Muscle layer of colon (tissue), 2 donors: ENCODE results near the gene PRRG4.
"Not testable (repeated sequence)": the region's sequence is repeated elsewhere in the genome, so short reads cannot be mapped to it uniquely, and the experiment has no call there.

Experiments
- H3K27ac ChIP-seq: one replicate; pipeline ENCODE4 v1.7.0; 2013; ENCODE audit warnings: low read depth, mild to moderate bottlenecking, low read length, moderate library complexity
- H3K27me3 ChIP-seq, 2 donors: one replicate each; pipeline ENCODE4 v1.7.0; 2013; ENCODE audit warnings: low read length in 2 of 2, mild to moderate bottlenecking in 2 of 2; ENCODE audit not compliant: insufficient read depth in 2 of 2, control insufficient read depth in 1 of 2
- H3K36me3 ChIP-seq: one replicate; pipeline ENCODE4 v1.7.0; 2013; ENCODE audit warnings: mild to moderate bottlenecking, low read length; ENCODE audit not compliant: insufficient read depth
- H3K4me1 ChIP-seq: one replicate; pipeline ENCODE4 v1.7.0; 2013; ENCODE audit warnings: mild to moderate bottlenecking, low read length; ENCODE audit not compliant: insufficient read depth
- H3K4me3 ChIP-seq, 2 donors: one replicate each; pipeline ENCODE4 v1.7.0; 2013; ENCODE audit warnings: low read length in 2 of 2, low read depth in 1 of 2, mild to moderate bottlenecking in 1 of 2, moderate library complexity in 1 of 2
- H3K9ac ChIP-seq: one replicate; pipeline ENCODE4 v1.7.0; 2013; ENCODE audit warnings: low read length
- H3K9me3 ChIP-seq: one replicate; pipeline ENCODE4 v1.7.0; 2013; ENCODE audit warnings: mild to moderate bottlenecking, low read length
- donor health status: abdominal sarcoma.
- donor health status: Adenocarcinoma of cecum.

PRRG4 gene

GRCh38 chr11:32817181-32817851 lies 12.4 kb upstream of the PRRG4 start:
- Histone ChIP-seq H3K9ac (no peak overlapping the region), H3K27ac (no peak overlapping the region), H3K36me3 (no peaks in the 10 kb centered on the region), H3K4me1 (no peaks in the 10 kb centered on the region), H3K4me3 (no peak overlapping the region), H3K9me3 (no peaks in the 10 kb centered on the region), H3K27me3 (no peaks in the 10 kb centered on the region)

GRCh38 chr11:32817852-32818183 lies 11.9 kb upstream of the PRRG4 start:
- Histone ChIP-seq H3K9ac (no peak overlapping the region), H3K36me3 (no peaks in the 10 kb centered on the region), H3K27me3 (no peaks in the 10 kb centered on the region), H3K4me3 (no peak overlapping the region), H3K4me1 (no peaks in the 10 kb centered on the region), H3K27ac (no peak overlapping the region), H3K9me3 (no peaks in the 10 kb centered on the region)

- Histone ChIP-seq H3K27ac (no peak overlapping the region), H3K9ac (no peak overlapping the region), H3K4me1 (no peaks in the 10 kb centered on the region), H3K9me3 (no peaks in the 10 kb centered on the region), H3K4me3 (no peak overlapping the region), H3K27me3 (no peaks in the 10 kb centered on the region), H3K36me3 (no peaks in the 10 kb centered on the region)
Observed at GRCh38 chr11:32819187-32819586, 10.5 kb upstream of the PRRG4 start.

- H3K4me1 ChIP-seq: no peaks in the 10 kb centered on the region
- H3K4me3 ChIP-seq: no peak overlapping the region
- no peak overlapping the region for H3K27ac ChIP-seq
- H3K27me3 ChIP-seq: no peaks in the 10 kb centered on the region
- no peaks in the 10 kb centered on the region for H3K9me3 ChIP-seq
- H3K36me3 ChIP-seq: no peaks in the 10 kb centered on the region
- H3K9ac ChIP-seq: no peak overlapping the region
Observed at GRCh38 chr11:32820497-32820896, 9.2 kb upstream of the PRRG4 start.

- H3K4me3 ChIP-seq: no peak overlapping the region
- no peak overlapping the region for H3K27ac ChIP-seq
- no peak overlapping the region for H3K9ac ChIP-seq
Observed at GRCh38 chr11:32821517-32821916, 8.2 kb upstream of the PRRG4 start.

GRCh38 chr11:32821917-32822560 lies 7.7 kb upstream of the PRRG4 start:
- Histone ChIP-seq H3K4me3 (no peak overlapping the region), H3K27me3 (no peaks in the 10 kb centered on the region), H3K27ac (no peak overlapping the region), H3K9me3 (no peaks in the 10 kb centered on the region), H3K4me1 (no peaks in the 10 kb centered on the region), H3K9ac (no peak overlapping the region), H3K36me3 (no peaks in the 10 kb centered on the region)

More at GRCh38 chr11:32821517-32821916, 8.2 kb upstream of the PRRG4 start:
- H3K9me3 ChIP-seq: no peaks in the 10 kb centered on the region
- H3K4me1 ChIP-seq: no peaks in the 10 kb centered on the region
- H3K27me3 ChIP-seq: no peaks in the 10 kb centered on the region
- H3K36me3 ChIP-seq: no peaks in the 10 kb centered on the region

- not testable (repeated sequence) for H3K4me3 ChIP-seq, H3K9ac ChIP-seq, H3K9me3 ChIP-seq, H3K36me3 ChIP-seq, H3K27me3 ChIP-seq, H3K27ac ChIP-seq, H3K4me1 ChIP-seq
Observed at GRCh38 chr11:32823617-32824016, 6.1 kb upstream of the PRRG4 start.

GRCh38 chr11:32826113-32826512 lies 3.6 kb upstream of the PRRG4 start:
- Histone ChIP-seq H3K27ac (no peak overlapping the region), H3K27me3 (peaks cover 0 to 15% of the 10 kb centered on the region in 2 donors), H3K4me1 (peaks cover 4% of the 10 kb centered on the region), H3K9ac (no peak overlapping the region), H3K4me3 (no peak overlapping the region), H3K9me3 (no peaks in the 10 kb centered on the region), H3K36me3 (no peaks in the 10 kb centered on the region)

GRCh38 chr11:32827276-32827675 lies 2.5 kb upstream of the PRRG4 start:
- H3K27me3 ChIP-seq: peaks cover 0 to 17% of the 10 kb centered on the region in 2 donors
- H3K36me3 ChIP-seq: no peaks in the 10 kb centered on the region
- H3K9ac ChIP-seq: no peak overlapping the region
- H3K27ac ChIP-seq: no peak overlapping the region
- H3K4me3 ChIP-seq: no peak overlapping the region
- no peaks in the 10 kb centered on the region for H3K9me3 ChIP-seq
- peaks cover 4% of the 10 kb centered on the region for H3K4me1 ChIP-seq

- H3K9me3 ChIP-seq: no peaks in the 10 kb centered on the region
- no peak overlapping the region for H3K9ac ChIP-seq
- H3K27ac ChIP-seq: peak overlapping the region; percentile 39
- H3K4me3 ChIP-seq: peak overlapping the region; percentile 52 to 82
- H3K36me3 ChIP-seq: no peaks in the 10 kb centered on the region
- peaks cover 0 to 17% of the 10 kb centered on the region in 2 donors for H3K27me3 ChIP-seq
- peaks cover 4% of the 10 kb centered on the region for H3K4me1 ChIP-seq
Observed at GRCh38 chr11:32829157-32829679, 509 bp upstream of the PRRG4 start.

GRCh38 chr11:32830413-32830738 lies 649 bp downstream of the PRRG4 start:
- H3K9me3 ChIP-seq: no peaks in the 10 kb centered on the region
- peak overlapping the region; percentile 52 to 82 for H3K4me3 ChIP-seq
- H3K27ac ChIP-seq: no peak overlapping the region
- H3K36me3 ChIP-seq: no peaks in the 10 kb centered on the region
- H3K27me3 ChIP-seq: peaks cover 0 to 17% of the 10 kb centered on the region in 2 donors
- peaks cover 4% of the 10 kb centered on the region for H3K4me1 ChIP-seq
- no peak overlapping the region for H3K9ac ChIP-seq

GRCh38 chr11:32830796-32831195 lies 1.1 kb downstream of the PRRG4 start:
- Histone ChIP-seq H3K4me3 (no peak overlapping the region), H3K36me3 (no peaks in the 10 kb centered on the region), H3K9ac (no peak overlapping the region), H3K27me3 (peaks cover 0 to 17% of the 10 kb centered on the region in 2 donors), H3K4me1 (peaks cover 4% of the 10 kb centered on the region), H3K9me3 (no peaks in the 10 kb centered on the region), H3K27ac (no peak overlapping the region)
